Measurements from ENCODE around the gene B3GALNT1. TPM values are rescaled to one million over a fixed set of nuclear protein-coding genes. Genes with fewer than 3 reads are reported as not detected.

B3GALNT1 gene, protein sequence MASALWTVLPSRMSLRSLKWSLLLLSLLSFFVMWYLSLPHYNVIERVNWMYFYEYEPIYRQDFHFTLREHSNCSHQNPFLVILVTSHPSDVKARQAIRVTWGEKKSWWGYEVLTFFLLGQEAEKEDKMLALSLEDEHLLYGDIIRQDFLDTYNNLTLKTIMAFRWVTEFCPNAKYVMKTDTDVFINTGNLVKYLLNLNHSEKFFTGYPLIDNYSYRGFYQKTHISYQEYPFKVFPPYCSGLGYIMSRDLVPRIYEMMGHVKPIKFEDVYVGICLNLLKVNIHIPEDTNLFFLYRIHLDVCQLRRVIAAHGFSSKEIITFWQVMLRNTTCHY
- 10 to 100 TPM in 3 of 4 donors, under 1 TPM in 1; 0.77 to 85.1 (median 14.8) TPM for total RNA-seq

GRCh38 chr3:161104561-161105551, at the start of gene B3GALNT1:
B3GALNT1 (minus strand) TSS chr3:161105349; CDS start chr3:161086754, 18,595 bp downstream.
- Histone ChIP-seq H3K4me1 (no peaks in the 10 kb centered on the region), H3K27ac (peak within 1 kb of the TSS; percentile 59 to 64), H3K4me3 (peak within 1 kb of the TSS; percentile 61 to 64), H3K36me3 (no peaks in the 10 kb centered on the region), H3K9me3 (no peaks in the 10 kb centered on the region), H3K27me3 (no peaks in the 10 kb centered on the region)
- peak; percentile 21 to 40 for DNase-seq
- TF ChIP-seq POLR2A (IDR thresholded peaks at IDR 0.05), result no peak
- TF ChIP-seq, protein P1, sequence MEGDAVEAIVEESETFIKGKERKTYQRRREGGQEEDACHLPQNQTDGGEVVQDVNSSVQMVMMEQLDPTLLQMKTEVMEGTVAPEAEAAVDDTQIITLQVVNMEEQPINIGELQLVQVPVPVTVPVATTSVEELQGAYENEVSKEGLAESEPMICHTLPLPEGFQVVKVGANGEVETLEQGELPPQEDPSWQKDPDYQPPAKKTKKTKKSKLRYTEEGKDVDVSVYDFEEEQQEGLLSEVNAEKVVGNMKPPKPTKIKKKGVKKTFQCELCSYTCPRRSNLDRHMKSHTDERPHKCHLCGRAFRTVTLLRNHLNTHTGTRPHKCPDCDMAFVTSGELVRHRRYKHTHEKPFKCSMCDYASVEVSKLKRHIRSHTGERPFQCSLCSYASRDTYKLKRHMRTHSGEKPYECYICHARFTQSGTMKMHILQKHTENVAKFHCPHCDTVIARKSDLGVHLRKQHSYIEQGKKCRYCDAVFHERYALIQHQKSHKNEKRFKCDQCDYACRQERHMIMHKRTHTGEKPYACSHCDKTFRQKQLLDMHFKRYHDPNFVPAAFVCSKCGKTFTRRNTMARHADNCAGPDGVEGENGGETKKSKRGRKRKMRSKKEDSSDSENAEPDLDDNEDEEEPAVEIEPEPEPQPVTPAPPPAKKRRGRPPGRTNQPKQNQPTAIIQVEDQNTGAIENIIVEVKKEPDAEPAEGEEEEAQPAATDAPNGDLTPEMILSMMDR (IDR thresholded peaks at IDR 0.05), result no peak
- intact Hi-C loops (cut with DNase I; ENCODE audit: low total_unique reads), result no loop called here

GRCh38 chr3:161153480-161153879, 48.3 kb upstream of the B3GALNT1 start:
- intact Hi-C loops (cut with DNase I; ENCODE audit: low total_unique reads), result no loop called here
- Histone ChIP-seq H3K36me3 (no peaks in the 10 kb centered on the region), H3K9me3 (no peaks in the 10 kb centered on the region), H3K27ac (no peak overlapping the region), H3K4me3 (no peak overlapping the region), H3K27me3 (no peaks in the 10 kb centered on the region), H3K4me1 (no peaks in the 10 kb centered on the region)
- no peak for DNase-seq
- TF ChIP-seq POLR2A (IDR thresholded peaks at IDR 0.05), result no peak
- TF ChIP-seq, protein P1 (IDR thresholded peaks at IDR 0.05), result no peak

- Histone ChIP-seq H3K4me3 (no peak overlapping the region), H3K36me3 (no peaks in the 10 kb centered on the region), H3K27me3 (no peaks in the 10 kb centered on the region), H3K4me1 (no peaks in the 10 kb centered on the region), H3K9me3 (no peaks in the 10 kb centered on the region), H3K27ac (no peak overlapping the region)
- no peak for DNase-seq
- no peak for TF ChIP-seq POLR2A (IDR thresholded peaks at IDR 0.05)
- TF ChIP-seq, protein P1 (IDR thresholded peaks at IDR 0.05), result no peak
- intact Hi-C loops (cut with DNase I; ENCODE audit: low total_unique reads), result no loop called here
Measured at GRCh38 chr3:161150001-161150525, 44.9 kb upstream of the B3GALNT1 start.

GRCh38 chr3:161149529-161149928, 44.4 kb upstream of the B3GALNT1 start:
- no peaks in the 10 kb centered on the region for H3K4me1 ChIP-seq

More at GRCh38 chr3:161149529-161149928, 44.4 kb upstream of the B3GALNT1 start:
- Histone ChIP-seq H3K36me3 (no peaks in the 10 kb centered on the region), H3K9me3 (no peaks in the 10 kb centered on the region), H3K27ac (no peak overlapping the region), H3K27me3 (no peaks in the 10 kb centered on the region), H3K4me3 (no peak overlapping the region)
- intact Hi-C loops (cut with DNase I; ENCODE audit: low total_unique reads), result no loop called here
- DNase-seq, result no peak
- TF ChIP-seq, protein P1 (IDR thresholded peaks at IDR 0.05), result no peak
- TF ChIP-seq POLR2A (IDR thresholded peaks at IDR 0.05), result no peak

All from uterus (tissue), 4 donors.